Neural cell (in vitro differentiated cells): ENCODE measurements around the gene TNFAIP3.

Source experiments
- POLR2AphosphoS5 ChIP-seq: IDR thresholded peaks from 2 replicates; pipeline ENCODE4 v1.6.1; 2012
- RAD21 ChIP-seq: fragments of 450-650 bp; conservative IDR thresholded peaks from 2 replicates; pipeline ENCODE4 v1.6.1; 2014; ENCODE audit warnings: antibody characterized with exemption, mild to moderate bottlenecking, moderate library complexity

DNA sequence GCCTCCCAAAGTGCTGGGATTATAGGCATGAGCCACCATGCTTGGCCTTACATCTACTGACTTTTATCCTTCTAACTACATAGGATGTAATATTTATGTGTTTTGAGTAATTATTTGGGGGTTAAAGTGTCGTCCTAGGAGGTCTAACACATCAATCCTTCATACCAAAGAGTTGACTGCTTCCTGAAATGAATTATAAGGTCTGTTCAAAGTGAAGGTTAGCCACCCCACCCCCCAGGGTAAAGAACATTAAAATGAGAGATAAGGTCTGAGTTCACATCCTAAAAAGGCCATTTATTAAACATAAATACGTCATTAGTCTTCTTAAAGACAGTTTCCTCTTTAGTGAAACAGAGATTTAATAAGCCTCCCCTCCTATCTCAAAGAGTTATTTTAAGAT is 33.8 kb downstream of the TNFAIP3 start:
- TF ChIP-seq POLR2AphosphoS5 (no peak), RAD21 (no peak)
